Neuronal stem cell (in vitro differentiated cells): Measurements from ENCODE around the gene PCCB.
"Not testable (repeated sequence)": the region's sequence is repeated elsewhere in the genome, so short reads cannot be mapped to it uniquely, and the experiment has no call there.

Source experiments
- DNase-seq: peaks from one replicate; pipeline ENCODE4 v3.0.0-alpha.2; 2013; ENCODE audit warnings: low spot score
- H2AFZ ChIP-seq: one replicate; pipeline ENCODE4 v1.6.1; 2013; ENCODE audit warnings: mild to moderate bottlenecking, low read length, inconsistent platforms
- H2AK5ac ChIP-seq: 2 replicates; pipeline ENCODE4 v1.6.1; 2013; ENCODE audit warnings: low read depth, mild to moderate bottlenecking, inconsistent platforms, low read length, moderate library complexity, mixed read lengths
- H2BK120ac ChIP-seq: 2 replicates; pipeline ENCODE4 v1.6.1; 2013; ENCODE audit warnings: low read depth, mild to moderate bottlenecking, inconsistent platforms, low read length, moderate library complexity, mixed read lengths
- H2BK12ac ChIP-seq: one replicate; pipeline ENCODE4 v1.6.1; 2013; ENCODE audit warnings: low read length, inconsistent platforms
- H2BK15ac ChIP-seq: 2 replicates; pipeline ENCODE4 v1.6.1; 2013; ENCODE audit warnings: mild to moderate bottlenecking, low read length, inconsistent platforms, mixed read lengths
- H2BK5ac ChIP-seq: one replicate; pipeline ENCODE4 v1.6.1; 2013; ENCODE audit warnings: inconsistent platforms, mild to moderate bottlenecking, low read length, moderate library complexity
- H3K14ac ChIP-seq: one replicate; pipeline ENCODE4 v1.6.1; 2013; ENCODE audit warnings: low read length, inconsistent platforms
- H3K18ac ChIP-seq: 2 replicates; pipeline ENCODE4 v1.6.1; 2013; ENCODE audit warnings: low read length, inconsistent platforms
- H3K23ac ChIP-seq: 2 replicates; pipeline ENCODE4 v1.6.1; 2013; ENCODE audit warnings: low read depth, mild to moderate bottlenecking, mixed read lengths, low read length, inconsistent platforms; ENCODE audit not compliant: poor library complexity
- H3K27ac ChIP-seq: replicated peaks from 3 replicates; pipeline ENCODE4 v1.5.1; 2013; ENCODE audit warnings: low read length, inconsistent platforms
- H3K27me3 ChIP-seq, 3 experiments: 2 replicates each; pipeline ENCODE4 v1.6.1; 2013; ENCODE audit warnings: low read length in 3 of 3, mild to moderate bottlenecking in 2 of 3, inconsistent platforms in 1 of 3, low read depth in 1 of 3, mixed read lengths in 1 of 3, moderate library complexity in 1 of 3; ENCODE audit not compliant: control insufficient read depth in 3 of 3, insufficient read depth in 3 of 3
- H3K36me3 ChIP-seq, 2 donors: replicated peaks in 1 of 2; 2 replicates each; pipeline ENCODE4 v1.6.1; 2013; ENCODE audit warnings: low read length in 2 of 2; ENCODE audit not compliant: control insufficient read depth in 2 of 2, insufficient read depth in 2 of 2
- H3K4ac ChIP-seq: 2 replicates; pipeline ENCODE4 v1.6.1; 2013; ENCODE audit warnings: inconsistent platforms, mild to moderate bottlenecking, low read length, moderate library complexity
- H3K4me1 ChIP-seq, 2 donors: 1 replicate in 1 of 2; 2 replicates in 1 of 2; pipeline ENCODE4 v1.6.1; 2013; ENCODE audit warnings: low read length in 2 of 2, low read depth in 1 of 2; ENCODE audit not compliant: control insufficient read depth in 2 of 2, insufficient read depth in 1 of 2
- H3K4me2 ChIP-seq: one replicate; pipeline ENCODE4 v1.6.1; 2013; ENCODE audit warnings: mild to moderate bottlenecking, low read length, inconsistent platforms; ENCODE audit not compliant: insufficient read depth, poor library complexity, severe bottlenecking
- H3K4me3 ChIP-seq, 2 donors: 2 replicates each; pipeline ENCODE4 v1.5.1; 2013; ENCODE audit warnings: low read length in 2 of 2, mild to moderate bottlenecking in 2 of 2, inconsistent platforms in 1 of 2, moderate library complexity in 1 of 2
- H3K79me1 ChIP-seq: one replicate; pipeline ENCODE4 v1.6.1; 2013; ENCODE audit warnings: low read depth, mild to moderate bottlenecking, inconsistent platforms, low read length, moderate library complexity
- H3K9ac ChIP-seq: one replicate; pipeline ENCODE4 v1.6.1; 2013; ENCODE audit warnings: mild to moderate bottlenecking, low read depth, low read length, inconsistent platforms; ENCODE audit not compliant: poor library complexity
- H3K9me3 ChIP-seq, 2 donors: replicated peaks in 1 of 2; 2 replicates each; pipeline versions ENCODE3 to v1.6.1; 2013; ENCODE audit warnings: low read length in 2 of 2, mild to moderate bottlenecking in 2 of 2, inconsistent platforms in 1 of 2, low read depth in 1 of 2, mixed read lengths in 1 of 2, moderate library complexity in 1 of 2; ENCODE audit not compliant: control insufficient read depth in 2 of 2, insufficient read depth in 1 of 2
- H4K8ac ChIP-seq: one replicate; pipeline ENCODE4 v1.6.1; 2013; ENCODE audit warnings: low read depth, mild to moderate bottlenecking, inconsistent platforms, low read length, moderate library complexity
- H4K91ac ChIP-seq: one replicate; pipeline ENCODE4 v1.6.1; 2013; ENCODE audit warnings: low read length, low read depth, mild to moderate bottlenecking, inconsistent platforms; ENCODE audit not compliant: poor library complexity
- WGBS, 2 donors: extraction: QIAGEN DNeasy Blood & Tissue Kit; methylation state at CpG; one replicate each; pipeline ENCODE4 v1.1.7; 2013; ENCODE audit warnings: missing lambda C conversion rate in 2 of 2, mixed read lengths in 1 of 2; ENCODE audit not compliant: insufficient read length in 2 of 2, insufficient replicate concordance in 1 of 2; ENCODE audit errors: extremely low coverage in 2 of 2; 5-methylcytosine and 5-hydroxymethylcytosine counted together

The PCCB gene

GRCh38 chr3:136332302-136332701 lies 82.2 kb downstream of the PCCB start:
- H3K4me3 ChIP-seq: no peak overlapping the region
- H3K4ac ChIP-seq: no peak overlapping the region
- no peak overlapping the region for H4K91ac ChIP-seq
- H3K4me2 ChIP-seq: no peak overlapping the region
- no peaks in the 10 kb centered on the region for H3K9me3 ChIP-seq
- no CpG with 5 or more reads among the region's 1 CpG for WGBS, 2 donors
- no peak overlapping the region for H3K9ac ChIP-seq
- no peak overlapping the region for H2AK5ac ChIP-seq
- H3K27me3 ChIP-seq: no peaks in the 10 kb centered on the region
- no peaks in the 10 kb centered on the region for H3K79me1 ChIP-seq
- H2BK12ac ChIP-seq: no peak overlapping the region
- H2AFZ ChIP-seq: no peak overlapping the region
- H2BK15ac ChIP-seq: no peak overlapping the region
- no peak overlapping the region for H2BK120ac ChIP-seq
- no peak for DNase-seq
- H2BK5ac ChIP-seq: no peak overlapping the region
- H3K4me1 ChIP-seq: no peaks in the 10 kb centered on the region
- H3K14ac ChIP-seq: no peak overlapping the region
- no peak overlapping the region for H3K23ac ChIP-seq
- peaks cover 23 to 91% of the 10 kb centered on the region in 2 donors for H3K36me3 ChIP-seq
- H3K27ac ChIP-seq: no peak overlapping the region
- H3K18ac ChIP-seq: no peak overlapping the region
- H4K8ac ChIP-seq: no peak overlapping the region

- DNase-seq: no peak
- peaks cover 20 to 91% of the 10 kb centered on the region in 2 donors for H3K36me3 ChIP-seq
Observed at GRCh38 chr3:136332776-136333175, 82.6 kb downstream of the PCCB start.

GRCh38 chr3:136334209-136334608 lies 84.1 kb downstream of the PCCB start:
- no peaks in the 10 kb centered on the region for H3K9me3 ChIP-seq
- H3K4me3 ChIP-seq: no peak overlapping the region
- no peak overlapping the region for H3K9ac ChIP-seq
- no peak overlapping the region for H3K23ac ChIP-seq
- no peak overlapping the region for H2BK12ac ChIP-seq
- no peak overlapping the region for H3K18ac ChIP-seq
- no peak overlapping the region for H3K4ac ChIP-seq
- no peak overlapping the region for H4K91ac ChIP-seq
- H2BK5ac ChIP-seq: no peak overlapping the region
- H3K79me1 ChIP-seq: no peaks in the 10 kb centered on the region
- H3K4me1 ChIP-seq: no peaks in the 10 kb centered on the region
- H2AK5ac ChIP-seq: no peak overlapping the region
- H3K27ac ChIP-seq: no peak overlapping the region
- H2BK120ac ChIP-seq: no peak overlapping the region
- H4K8ac ChIP-seq: no peak overlapping the region
- no peak overlapping the region for H2AFZ ChIP-seq
- H2BK15ac ChIP-seq: no peak overlapping the region
- H3K14ac ChIP-seq: no peak overlapping the region
- DNase-seq: no peak
- peaks cover 12 to 90% of the 10 kb centered on the region in 2 donors for H3K36me3 ChIP-seq
- no peak overlapping the region for H3K4me2 ChIP-seq
- H3K27me3 ChIP-seq: no peaks in the 10 kb centered on the region

More at GRCh38 chr3:136332776-136333175, 82.6 kb downstream of the PCCB start:
- Histone ChIP-seq H2BK5ac (no peak overlapping the region), H3K79me1 (no peaks in the 10 kb centered on the region), H3K4me3 (no peak overlapping the region), H4K8ac (no peak overlapping the region), H2BK120ac (no peak overlapping the region), H3K9me3 (no peaks in the 10 kb centered on the region), H3K4me1 (no peaks in the 10 kb centered on the region), H4K91ac (no peak overlapping the region), H3K18ac (no peak overlapping the region), H2BK15ac (no peak overlapping the region), H3K9ac (no peak overlapping the region), H2BK12ac (no peak overlapping the region), H3K27ac (no peak overlapping the region), H3K23ac (no peak overlapping the region), H3K4ac (no peak overlapping the region), H3K4me2 (no peak overlapping the region), H2AK5ac (no peak overlapping the region), H3K27me3 (no peaks in the 10 kb centered on the region), H3K14ac (no peak overlapping the region), H2AFZ (no peak overlapping the region)

DNA sequence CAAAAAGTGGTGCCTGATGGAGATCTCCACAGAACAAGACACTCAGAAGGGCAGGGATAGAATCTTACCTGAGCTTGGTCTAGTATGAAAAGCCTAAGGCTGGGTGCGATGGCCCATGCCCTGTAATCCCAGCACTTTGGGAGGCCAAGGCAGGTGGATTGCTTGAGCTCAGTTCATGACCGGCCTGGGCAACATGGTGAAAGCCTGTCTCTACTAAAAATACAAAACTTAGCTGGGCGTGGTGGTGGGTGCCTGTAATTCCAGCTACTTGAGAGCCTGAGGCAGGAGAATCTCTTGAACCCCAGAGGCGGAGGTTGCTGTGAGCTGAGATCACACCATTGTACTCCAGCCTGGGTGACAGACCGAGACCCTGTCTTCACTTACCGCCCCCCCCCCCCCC lies 84.6 kb downstream of the PCCB start:
- not testable (repeated sequence) for DNase-seq, H3K27ac ChIP-seq
- WGBS, 2 donors: no CpG with 5 or more reads among the region's 6 CpGs

More for the DNA sequence above, 84.6 kb downstream of the PCCB start:
- H3K23ac ChIP-seq, H4K8ac ChIP-seq, H3K79me1 ChIP-seq, H2BK12ac ChIP-seq, H2AFZ ChIP-seq, H2BK5ac ChIP-seq, H3K9ac ChIP-seq, H2BK15ac ChIP-seq, H2BK120ac ChIP-seq, H3K14ac ChIP-seq, H3K4ac ChIP-seq, H3K4me2 ChIP-seq, H3K4me1 ChIP-seq, H3K4me3 ChIP-seq, H4K91ac ChIP-seq, H2AK5ac ChIP-seq, H3K27me3 ChIP-seq, H3K18ac ChIP-seq, H3K9me3 ChIP-seq: not testable (repeated sequence)
- H3K36me3 ChIP-seq: peaks cover 10 to 89% of the 10 kb centered on the region in 2 donors
